Limb (tissue), 2 donors: ENCODE data around the gene LRRC70.
"Not testable (repeated sequence)": the region's sequence is repeated elsewhere in the genome, so short reads cannot be mapped to it uniquely, and the experiment has no call there.

Experiments used
- DNase-seq, 2 donors: peaks; one replicate each; pipeline ENCODE4 v3.0.0-alpha.2; 2016; ENCODE audit errors: extremely low spot score in 2 of 2

Gene LRRC70, protein sequence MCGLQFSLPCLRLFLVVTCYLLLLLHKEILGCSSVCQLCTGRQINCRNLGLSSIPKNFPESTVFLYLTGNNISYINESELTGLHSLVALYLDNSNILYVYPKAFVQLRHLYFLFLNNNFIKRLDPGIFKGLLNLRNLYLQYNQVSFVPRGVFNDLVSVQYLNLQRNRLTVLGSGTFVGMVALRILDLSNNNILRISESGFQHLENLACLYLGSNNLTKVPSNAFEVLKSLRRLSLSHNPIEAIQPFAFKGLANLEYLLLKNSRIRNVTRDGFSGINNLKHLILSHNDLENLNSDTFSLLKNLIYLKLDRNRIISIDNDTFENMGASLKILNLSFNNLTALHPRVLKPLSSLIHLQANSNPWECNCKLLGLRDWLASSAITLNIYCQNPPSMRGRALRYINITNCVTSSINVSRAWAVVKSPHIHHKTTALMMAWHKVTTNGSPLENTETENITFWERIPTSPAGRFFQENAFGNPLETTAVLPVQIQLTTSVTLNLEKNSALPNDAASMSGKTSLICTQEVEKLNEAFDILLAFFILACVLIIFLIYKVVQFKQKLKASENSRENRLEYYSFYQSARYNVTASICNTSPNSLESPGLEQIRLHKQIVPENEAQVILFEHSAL

DNA sequence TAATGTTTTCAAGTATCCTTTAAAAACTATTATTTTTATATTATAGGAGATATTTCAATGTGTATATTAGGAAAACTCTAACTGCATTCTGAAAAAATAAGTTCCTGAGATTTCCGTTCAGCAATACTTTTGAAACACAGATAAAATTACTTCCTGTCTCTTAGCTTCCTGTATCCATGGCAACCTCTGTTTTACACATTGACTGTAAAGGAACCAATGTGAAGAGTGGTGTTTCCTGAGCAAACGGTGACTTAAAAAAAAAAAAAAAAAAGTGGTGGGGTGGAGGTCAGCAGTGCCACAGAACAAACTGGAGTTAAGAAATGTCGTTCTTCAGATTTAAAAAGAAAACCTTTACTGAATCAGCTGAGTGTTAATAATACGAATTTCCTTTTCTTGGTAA lies at the start of gene LRRC70:
LRRC70 (plus strand) TSS at position 280 of the 400 bp plus-strand sequence. CDS start 620 bp downstream, outside the sequence.
- peak in 1 of 2 donors; percentile 72 for DNase-seq

DNA sequence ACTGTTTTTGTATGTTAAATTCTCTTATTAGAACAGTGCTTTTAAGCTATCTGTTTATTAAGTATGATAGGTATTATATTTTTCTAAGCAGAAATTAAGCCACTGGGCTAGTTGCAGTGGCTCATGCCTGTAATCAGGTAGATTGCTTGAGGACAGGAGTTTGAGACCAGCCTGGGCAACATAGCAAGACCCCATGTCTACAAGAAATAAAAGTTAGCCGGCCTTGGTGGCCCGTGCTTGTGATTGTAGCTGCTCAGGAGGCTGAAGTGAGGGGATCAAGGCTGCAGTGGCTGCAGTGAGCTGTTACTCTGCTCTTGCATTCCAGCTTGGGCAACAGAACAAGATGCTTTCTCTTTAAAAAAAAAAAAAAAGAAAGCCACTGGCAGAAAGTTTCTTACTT lies 45.0 kb upstream of the LRRC70 start:
- DNase-seq = no peak

GRCh38 chr5:62534461-62535236 lies 44.0 kb upstream of the LRRC70 start:
- no peak for DNase-seq

DNA sequence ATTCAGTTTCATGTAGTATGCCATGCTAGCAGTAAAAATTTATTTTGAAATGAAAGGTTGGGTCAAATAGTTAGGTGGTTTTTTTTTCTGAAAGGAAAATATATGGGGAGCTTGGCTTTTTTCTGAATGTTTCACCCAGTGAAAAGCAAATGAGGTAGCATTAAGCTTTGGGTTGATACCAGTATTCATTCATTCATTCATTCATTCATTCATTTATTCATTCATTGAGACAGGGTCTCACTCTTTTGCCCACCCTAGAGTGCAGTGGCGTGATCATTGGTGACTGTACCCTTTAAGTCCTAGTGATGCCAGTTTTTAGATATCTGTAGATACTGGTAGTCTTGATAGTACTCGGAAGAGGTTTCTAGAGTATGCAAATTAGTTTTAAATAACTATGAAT lies 42.4 kb upstream of the LRRC70 start:
- no peak for DNase-seq

GRCh38 chr5:62536783-62537182 lies 41.8 kb upstream of the LRRC70 start:
- no peak for DNase-seq

- no peak for DNase-seq
These were observed 40.3 kb upstream of the LRRC70 start for GRCh38 chr5:62538017-62538942.

GRCh38 chr5:62542720-62543119 lies 35.9 kb upstream of the LRRC70 start:
- no peak for DNase-seq

DNA sequence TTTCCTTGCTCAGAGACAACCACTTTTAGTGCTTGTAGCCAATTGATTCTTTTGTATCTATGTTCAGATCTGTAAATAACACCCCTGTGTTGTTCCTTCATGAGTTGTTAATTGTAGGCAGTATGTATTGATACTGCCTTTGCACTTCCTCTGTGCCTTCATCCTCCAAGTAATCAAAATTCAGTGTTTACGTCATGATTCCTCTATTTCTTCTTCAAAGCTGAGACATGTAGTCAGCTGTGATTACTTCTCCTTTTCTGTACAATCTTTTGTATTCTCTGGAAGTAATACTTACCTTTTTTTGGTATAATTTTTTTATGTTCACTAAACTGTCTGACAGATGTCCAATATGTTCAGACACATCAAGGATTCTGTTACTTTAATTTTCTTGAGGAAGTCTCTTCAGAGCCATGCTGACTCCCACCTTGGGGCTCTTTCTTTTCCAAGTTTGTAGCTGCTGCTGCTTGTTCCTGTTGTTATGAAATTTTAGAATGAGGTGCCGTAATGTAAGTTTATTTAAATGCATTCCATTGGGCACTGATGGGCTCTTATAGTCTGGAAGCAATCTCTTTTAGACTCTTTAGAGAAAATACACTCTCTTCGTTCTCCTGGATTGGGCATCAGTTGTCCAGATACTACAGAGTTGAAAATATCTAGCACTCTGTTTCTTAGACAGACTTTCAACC lies 30.5 kb upstream of the LRRC70 start:
- DNase-seq = no peak

GRCh38 chr5:62550103-62550502 lies 28.5 kb upstream of the LRRC70 start:
- no peak for DNase-seq

- no peak for DNase-seq
These were observed 22.7 kb upstream of the LRRC70 start for GRCh38 chr5:62555930-62556329.

DNA sequence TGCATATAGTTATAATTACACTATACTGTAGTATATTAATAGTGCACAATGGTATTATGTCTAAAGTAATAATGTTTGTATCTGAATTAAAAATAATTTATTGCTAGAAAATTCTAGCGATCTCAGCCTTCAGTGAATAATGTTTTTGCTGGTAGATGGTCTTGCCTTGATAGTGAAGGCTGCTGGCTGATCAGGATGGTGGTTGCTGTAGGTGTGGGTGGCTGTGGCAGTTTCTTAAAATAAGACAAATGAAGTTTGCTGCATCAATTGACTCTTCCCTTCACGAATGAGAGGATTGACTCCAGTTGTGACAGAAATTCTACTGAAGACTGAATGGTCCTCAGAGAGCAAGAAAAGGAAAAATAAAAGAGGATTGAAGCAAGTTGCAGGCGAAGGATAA lies 19.7 kb upstream of the LRRC70 start:
- DNase-seq = no peak

GRCh38 chr5:62560786-62561185 lies 17.8 kb upstream of the LRRC70 start:
- no peak for DNase-seq

DNA sequence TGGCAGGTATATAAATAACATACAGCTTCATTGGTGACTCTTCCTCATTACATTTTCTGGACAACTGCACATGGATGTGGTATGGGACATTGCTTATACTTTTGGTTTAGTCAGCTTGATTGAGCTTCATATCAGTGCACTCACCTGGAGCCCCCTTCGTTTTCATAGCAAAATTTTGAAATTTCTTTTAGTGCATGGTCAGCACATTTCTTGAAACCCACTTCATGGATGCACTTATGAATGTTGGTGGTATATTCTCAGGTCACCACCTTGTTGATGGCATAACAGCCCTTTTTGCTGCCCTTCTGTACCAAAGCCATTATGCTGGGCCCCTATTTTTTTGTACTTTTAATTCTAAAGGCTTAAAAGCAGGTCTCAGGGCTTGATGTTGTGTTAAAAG lies 16.7 kb upstream of the LRRC70 start:
- no peak for DNase-seq

GRCh38 chr5:62562867-62563266 lies 15.8 kb upstream of the LRRC70 start:
- DNase-seq = no peak

DNA sequence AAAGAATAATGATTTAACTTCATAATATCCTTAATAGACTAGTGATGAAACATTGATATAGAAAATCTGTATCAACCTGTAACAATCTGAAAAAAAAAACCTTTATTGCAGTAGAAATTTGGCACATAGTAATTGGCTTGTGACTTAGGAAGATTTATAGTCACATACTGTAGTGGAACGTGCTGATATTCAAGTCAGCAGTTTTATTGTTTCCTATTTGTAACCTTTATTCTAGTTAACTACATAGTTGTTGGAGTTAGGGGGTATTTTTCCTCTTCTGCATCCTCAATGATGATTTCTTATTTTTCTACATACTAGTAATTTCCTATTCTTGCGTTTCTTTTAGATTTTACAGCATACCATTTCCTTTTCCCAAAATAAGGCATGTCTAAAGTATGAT lies 14.5 kb upstream of the LRRC70 start:
- DNase-seq = no peak

DNA sequence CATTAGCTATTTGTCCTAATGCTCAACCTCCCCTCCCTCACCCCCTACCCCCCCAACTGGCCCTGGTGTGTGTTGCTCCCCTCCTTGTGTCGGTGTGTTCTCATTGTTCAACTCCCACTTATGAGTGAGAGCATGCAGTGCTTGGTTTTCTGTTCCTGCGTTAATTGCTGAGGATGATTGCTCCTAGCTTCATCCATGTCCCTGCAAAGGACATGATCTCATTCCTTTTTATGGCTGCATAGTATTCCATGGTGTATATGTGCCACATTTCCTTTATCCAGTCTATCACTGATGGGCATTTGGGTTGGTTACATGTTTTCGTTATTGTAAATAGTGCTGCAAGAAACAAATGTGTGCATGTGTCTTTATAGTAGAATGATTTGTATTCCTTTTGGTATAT lies 12.9 kb upstream of the LRRC70 start:
- DNase-seq = not testable (repeated sequence)

DNA sequence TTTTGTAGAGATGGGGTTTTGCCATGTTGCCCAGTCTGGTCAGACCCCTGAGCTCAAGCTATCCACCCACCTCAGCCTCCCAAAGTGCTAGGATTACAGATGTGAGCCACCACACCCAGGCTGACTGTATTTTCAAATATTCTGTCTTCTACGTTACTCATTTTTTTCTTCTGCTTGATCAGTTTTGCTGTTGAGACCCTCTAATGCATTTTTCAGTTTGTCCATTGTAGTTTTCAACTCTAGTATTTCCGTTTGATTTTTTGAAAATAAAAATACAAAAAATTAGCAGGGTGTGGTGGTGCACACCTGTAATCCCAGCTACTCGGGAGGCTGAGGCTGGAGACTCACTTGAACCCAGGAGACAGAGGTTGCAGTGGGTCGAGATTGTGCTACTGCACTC lies 10.5 kb upstream of the LRRC70 start:
- no peak for DNase-seq

DNA sequence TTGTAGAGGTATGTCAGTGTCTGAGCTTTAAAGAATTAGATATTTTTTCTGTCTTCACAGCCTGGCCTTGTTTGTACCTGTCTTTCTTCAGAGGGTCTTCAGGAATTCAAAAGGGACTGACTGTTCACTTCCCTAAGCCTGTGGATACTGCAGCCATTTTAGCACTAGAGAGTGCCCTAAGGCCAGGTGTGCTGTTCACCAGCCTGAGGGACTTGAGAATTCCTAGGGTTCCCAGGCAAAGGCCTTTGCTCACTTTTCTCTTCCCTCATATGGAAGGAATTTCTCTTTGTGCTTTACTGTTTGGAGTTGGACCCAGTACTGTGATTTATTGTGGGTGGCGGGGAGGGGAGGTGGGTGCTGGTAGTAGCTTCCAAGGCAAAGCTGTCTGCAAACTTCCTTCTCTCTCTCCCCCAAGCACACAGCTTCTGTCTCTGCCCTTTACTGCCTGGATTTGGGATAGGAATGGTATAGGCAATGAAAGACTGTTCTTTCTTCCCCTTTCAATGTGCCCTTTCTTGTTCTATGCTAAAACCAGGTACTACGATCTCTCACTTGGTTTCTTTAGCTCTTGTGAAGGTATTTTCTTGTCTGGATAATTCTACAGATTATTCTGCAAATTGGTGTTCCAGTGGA lies 9.7 kb upstream of the LRRC70 start:
- DNase-seq = no peak

DNA sequence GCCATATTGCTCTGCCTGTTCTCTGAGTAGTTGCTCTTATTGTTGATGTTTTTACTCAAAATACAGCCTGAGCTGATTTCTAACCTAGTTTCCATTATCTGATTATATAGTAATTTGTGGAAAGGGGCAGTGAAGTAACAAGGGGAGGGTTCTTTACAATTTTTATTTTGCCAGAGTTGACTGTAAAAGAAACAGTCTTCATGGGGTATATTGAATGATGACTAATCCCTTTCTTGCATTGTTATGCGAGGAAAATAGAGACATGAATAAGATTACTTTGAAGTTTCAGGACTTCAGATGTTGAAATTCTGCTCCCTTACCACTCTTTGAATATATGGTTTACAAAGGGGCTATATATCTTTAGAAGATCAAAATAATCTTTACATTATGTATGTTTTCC lies 9.1 kb upstream of the LRRC70 start:
- no peak for DNase-seq

DNA sequence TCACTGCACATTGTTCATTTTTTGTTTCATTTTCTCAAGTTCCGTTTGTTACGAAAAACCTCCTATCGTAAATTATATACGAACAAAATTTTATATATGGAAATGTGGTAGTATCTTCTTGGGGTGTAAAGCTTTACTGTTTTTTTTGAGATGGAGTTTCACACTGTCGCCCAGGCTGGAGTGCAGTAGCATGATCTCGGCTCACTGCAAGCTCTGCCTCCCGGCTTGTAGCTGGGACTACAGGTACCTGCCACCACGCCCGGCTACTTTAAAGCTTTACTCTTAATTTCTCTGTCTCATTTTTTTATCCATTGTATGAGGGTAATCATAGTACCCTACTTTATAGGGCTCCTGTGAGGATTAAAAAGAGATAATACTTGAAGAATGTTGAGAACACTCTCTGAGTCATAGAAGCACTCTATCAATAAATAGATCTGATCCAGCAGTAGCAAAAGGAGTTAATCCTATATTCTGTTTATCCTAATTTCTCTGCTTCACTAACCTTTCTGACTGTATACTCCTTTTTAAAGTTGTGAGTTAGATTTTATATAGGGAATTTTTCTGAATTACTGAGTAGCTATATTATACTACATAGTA lies 5.6 kb upstream of the LRRC70 start:
- no peak for DNase-seq
